MM.1S (cell line): Measurements from ENCODE around the gene OSBPL8.

ENCODE experiments used
- CTCF ChIP-seq: fragments of 300-600 bp; sonication (generic); IDR thresholded peaks from 2 replicates; pipeline ENCODE4 v1.5.1; 2016; ENCODE audit warnings: antibody characterized with exemption, low read length, mixed read lengths
- EZH2 ChIP-seq: fragments of 300-600 bp; sonication (generic); optimal IDR thresholded peaks from 2 replicates; pipeline ENCODE3; 2017; ENCODE audit warnings: low read depth, mild to moderate bottlenecking, antibody characterized with exemption, low read length, mixed read lengths
- EZH2phosphoT487 ChIP-seq: fragments of 300-600 bp; sonication (generic); IDR thresholded peaks from 2 replicates; pipeline ENCODE4 v1.6.1; 2018; ENCODE audit warnings: antibody characterized with exemption, low read length

- TF ChIP-seq EZH2 (no peak), CTCF (no peak), EZH2phosphoT487 (no peak)
These were observed 243.1 kb downstream of the OSBPL8 start for GRCh38 chr12:76316468-76316867.
